ENCODE data around the gene TREML4.

Gene TREML4, protein sequence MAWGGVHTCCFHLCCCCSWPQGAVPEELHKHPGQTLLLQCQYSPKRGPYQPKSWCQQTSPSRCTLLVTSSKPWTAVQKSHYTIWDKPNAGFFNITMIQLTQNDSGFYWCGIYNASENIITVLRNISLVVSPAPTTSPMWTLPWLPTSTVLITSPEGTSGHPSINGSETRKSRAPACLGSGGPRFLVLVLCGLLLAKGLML

DNA sequence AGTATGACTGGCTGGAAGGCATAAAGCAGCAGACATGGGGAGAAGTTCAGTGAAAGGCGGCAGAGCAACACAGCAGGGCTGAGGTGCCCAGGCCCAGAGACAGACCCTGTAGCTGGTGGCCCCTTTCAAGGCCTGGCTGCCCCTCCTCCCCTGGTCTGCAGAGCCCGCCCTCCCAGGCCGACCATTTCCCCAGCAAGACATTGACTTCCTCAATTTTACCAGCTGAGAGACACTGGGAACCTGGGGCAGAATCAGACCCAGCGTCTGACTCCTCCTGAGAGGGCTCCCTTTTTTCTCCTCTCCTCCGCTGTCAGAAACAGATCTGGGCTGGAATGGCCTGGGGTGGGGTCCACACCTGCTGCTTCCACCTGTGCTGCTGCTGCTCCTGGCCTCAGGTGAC lies at the start of gene TREML4:
TSS of gene TREML4 (plus strand) at position 254 of the 400 bp plus-strand sequence. CDS start at position 333, 79 bp downstream.
- TF ChIP-seq, protein P1, sequence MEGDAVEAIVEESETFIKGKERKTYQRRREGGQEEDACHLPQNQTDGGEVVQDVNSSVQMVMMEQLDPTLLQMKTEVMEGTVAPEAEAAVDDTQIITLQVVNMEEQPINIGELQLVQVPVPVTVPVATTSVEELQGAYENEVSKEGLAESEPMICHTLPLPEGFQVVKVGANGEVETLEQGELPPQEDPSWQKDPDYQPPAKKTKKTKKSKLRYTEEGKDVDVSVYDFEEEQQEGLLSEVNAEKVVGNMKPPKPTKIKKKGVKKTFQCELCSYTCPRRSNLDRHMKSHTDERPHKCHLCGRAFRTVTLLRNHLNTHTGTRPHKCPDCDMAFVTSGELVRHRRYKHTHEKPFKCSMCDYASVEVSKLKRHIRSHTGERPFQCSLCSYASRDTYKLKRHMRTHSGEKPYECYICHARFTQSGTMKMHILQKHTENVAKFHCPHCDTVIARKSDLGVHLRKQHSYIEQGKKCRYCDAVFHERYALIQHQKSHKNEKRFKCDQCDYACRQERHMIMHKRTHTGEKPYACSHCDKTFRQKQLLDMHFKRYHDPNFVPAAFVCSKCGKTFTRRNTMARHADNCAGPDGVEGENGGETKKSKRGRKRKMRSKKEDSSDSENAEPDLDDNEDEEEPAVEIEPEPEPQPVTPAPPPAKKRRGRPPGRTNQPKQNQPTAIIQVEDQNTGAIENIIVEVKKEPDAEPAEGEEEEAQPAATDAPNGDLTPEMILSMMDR (IDR thresholded peaks at IDR 0.05; ENCODE audit: control insufficient read depth, insufficient read depth, low read depth, low read length, missing control alignments), result no peak
- no peak within 1 kb of the TSS for H3K4me3 ChIP-seq (ENCODE audit: control insufficient read depth, low read depth, low read length)
- DNase-seq (ENCODE audit: low read depth), result no peak

DNA sequence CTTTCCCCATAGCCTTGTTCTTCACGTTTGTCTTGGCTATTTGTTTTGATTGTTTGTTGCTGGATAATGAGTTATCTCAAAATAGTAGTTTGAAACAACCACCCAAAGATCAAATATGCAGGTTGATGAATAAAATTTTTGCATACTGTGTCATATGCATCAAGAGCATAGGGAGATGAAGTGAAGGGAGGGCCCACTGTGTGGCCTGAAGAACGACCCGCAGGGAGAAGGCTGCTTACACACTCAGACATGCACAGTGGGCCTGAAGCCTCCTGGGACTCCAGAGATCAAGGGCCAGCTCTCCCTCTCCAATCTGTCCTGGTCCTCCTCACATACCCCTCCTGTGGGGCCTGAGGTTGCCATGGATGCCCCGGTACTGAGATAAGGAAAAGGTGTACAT lies 49.0 kb upstream of the TREML4 start:
- TF ChIP-seq, protein P1 (IDR thresholded peaks at IDR 0.05; ENCODE audit: control insufficient read depth, insufficient read depth, low read depth, low read length, missing control alignments), result no peak
- DNase-seq (ENCODE audit: low read depth), result no peak
- H3K4me3 ChIP-seq (ENCODE audit: control insufficient read depth, low read depth, low read length), result no peak overlapping the region

DNA sequence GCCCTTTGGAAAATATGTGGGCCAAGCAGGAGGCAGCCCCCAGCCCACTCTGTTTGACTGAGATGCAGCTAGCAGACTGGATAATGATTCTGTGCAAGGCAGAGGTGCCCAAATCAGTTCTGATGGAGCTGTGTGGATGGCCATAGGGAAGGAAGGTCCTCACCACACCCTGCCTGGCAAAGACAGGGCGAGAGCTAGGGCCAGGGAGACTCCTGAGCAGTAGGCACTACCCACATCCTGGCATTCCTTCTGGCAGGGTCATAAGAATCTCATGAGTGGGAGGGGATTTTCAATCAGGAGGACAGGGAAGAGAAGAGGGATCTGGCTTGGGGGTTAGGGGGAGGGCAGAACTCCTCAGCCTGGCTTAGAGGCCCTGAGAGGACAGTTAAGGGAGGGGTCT lies 46.6 kb upstream of the TREML4 start:
- DNase-seq (ENCODE audit: low read depth), result no peak
- TF ChIP-seq, protein P1 (IDR thresholded peaks at IDR 0.05; ENCODE audit: control insufficient read depth, insufficient read depth, low read depth, low read length, missing control alignments), result no peak

DNA sequence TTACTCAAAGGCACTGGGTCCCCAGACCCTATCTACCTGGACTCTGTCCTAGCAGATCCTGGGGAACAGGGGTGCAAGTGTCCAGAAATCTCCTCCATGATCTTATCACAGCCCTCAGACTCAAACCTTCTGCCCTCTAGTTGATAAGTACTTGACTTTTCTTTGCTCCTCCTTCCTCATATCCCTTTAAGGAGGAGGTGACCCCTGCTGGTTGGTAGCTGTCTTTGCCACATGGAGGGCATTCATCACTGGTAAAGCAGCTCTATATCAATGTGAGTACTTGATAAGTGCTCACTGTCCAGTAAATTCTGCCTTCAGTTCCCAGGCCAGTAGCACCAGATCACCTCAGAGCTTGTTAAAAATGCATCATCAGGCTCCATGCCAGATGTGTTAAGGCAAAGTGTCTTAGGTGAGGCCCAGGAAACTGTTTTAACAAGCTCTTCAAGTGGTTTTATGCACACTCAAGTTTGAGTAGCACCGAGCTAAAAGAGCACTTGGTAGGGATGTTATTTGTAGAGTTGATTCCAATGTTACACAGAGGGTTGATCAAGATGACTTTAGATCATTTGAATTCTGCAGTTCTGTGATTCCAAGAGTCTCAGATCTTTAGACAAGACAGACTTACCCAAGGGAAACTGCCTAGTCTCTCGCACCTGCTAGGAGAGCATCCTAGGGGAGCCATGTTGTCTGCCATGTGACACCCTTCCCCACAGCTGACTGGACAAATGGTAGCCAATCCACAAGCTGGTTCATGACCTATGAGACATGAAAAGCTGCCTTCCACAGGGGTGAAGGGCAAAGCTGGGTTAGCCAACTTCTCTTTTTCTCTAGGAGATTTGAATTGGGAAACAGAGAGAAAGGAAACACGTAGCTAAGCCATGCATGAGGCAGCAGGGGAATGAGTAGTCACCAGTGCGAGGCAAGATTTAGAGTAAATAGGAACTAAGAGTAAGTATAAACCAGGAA lies 45.8 kb upstream of the TREML4 start:
- no peak overlapping the region for H3K4me3 ChIP-seq (ENCODE audit: control insufficient read depth, low read depth, low read length)
- TF ChIP-seq, protein P1 (IDR thresholded peaks at IDR 0.05; ENCODE audit: control insufficient read depth, insufficient read depth, low read depth, low read length, missing control alignments), result peak; percentile 72
- DNase-seq (ENCODE audit: low read depth), result peak; percentile 14

More for the DNA sequence above, 46.6 kb upstream of the TREML4 start:
- no peak overlapping the region for H3K4me3 ChIP-seq (ENCODE audit: control insufficient read depth, low read depth, low read length)

DNA sequence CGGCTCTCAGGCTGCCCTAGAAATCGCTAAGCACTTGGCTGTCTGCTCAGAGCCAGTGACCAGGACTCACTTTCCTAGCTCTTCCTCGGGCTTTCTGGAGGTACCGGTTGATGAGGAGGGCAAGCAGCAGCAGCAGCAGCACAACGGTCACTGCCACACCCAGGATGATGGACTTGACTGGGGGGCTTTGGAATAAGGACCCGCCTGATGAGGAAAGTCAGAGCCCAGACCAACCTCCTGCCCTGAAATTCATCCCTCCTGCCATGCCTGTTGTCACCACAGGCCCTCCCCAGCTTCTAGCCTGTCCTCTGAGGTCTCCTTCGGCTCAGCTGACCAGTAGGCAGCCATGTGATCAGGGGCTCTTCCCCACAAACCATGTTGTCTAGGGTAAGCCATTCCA lies 43.4 kb upstream of the TREML4 start:
- no peak for DNase-seq (ENCODE audit: low read depth)
- no peak overlapping the region for H3K4me3 ChIP-seq (ENCODE audit: control insufficient read depth, low read depth, low read length)
- TF ChIP-seq, protein P1 (IDR thresholded peaks at IDR 0.05; ENCODE audit: control insufficient read depth, insufficient read depth, low read depth, low read length, missing control alignments), result no peak

DNA sequence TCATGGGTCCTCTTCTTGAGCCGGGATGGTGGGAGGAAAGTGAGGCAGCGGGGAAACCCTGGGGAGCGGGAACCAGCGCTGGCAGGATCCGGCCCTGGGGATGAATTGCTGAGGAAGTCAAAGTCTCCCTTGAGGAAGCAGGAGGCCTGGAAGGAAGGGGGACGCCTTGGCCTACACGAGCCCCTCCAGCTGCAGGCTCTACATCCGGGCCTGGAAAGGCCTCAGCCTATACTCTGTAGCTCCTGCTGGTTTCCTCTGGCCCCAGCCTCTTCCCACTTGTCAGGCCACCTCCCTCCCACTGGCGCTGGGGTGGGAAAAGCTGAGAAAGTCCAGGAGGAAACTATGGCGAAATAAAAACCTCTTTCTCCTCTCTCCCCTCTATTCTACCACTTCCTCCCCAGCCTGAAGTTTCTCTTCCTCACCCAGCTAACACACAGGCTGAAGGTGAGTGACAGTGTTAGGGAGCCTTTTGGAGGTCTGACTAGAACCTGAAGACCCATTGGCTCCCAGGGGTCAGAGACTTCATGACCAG lies 42.1 kb upstream of the TREML4 start:
- DNase-seq (ENCODE audit: low read depth), result no peak
- H3K4me3 ChIP-seq (ENCODE audit: control insufficient read depth, low read depth, low read length), result no peak overlapping the region
- TF ChIP-seq, protein P1 (IDR thresholded peaks at IDR 0.05; ENCODE audit: control insufficient read depth, insufficient read depth, low read depth, low read length, missing control alignments), result no peak
